Breast epithelium (tissue), 3 donors: ENCODE results near the gene LRCOL1.

Experiments
- POLR2AphosphoS5 ChIP-seq, 3 donors: sonication (generic); formaldehyde crosslinking; IDR thresholded peaks; one replicate each; pipeline ENCODE4 v1.6.1; 2017; ENCODE audit warnings: antibody characterized with exemption in 3 of 3
- TF ChIP-seq, protein P1 (sequence below), 3 donors: fragments of 450-650 bp; IDR thresholded peaks; one replicate each; pipeline ENCODE4 v1.5.1; 2016 to 2017; ENCODE audit warnings: antibody characterized with exemption in 3 of 3, mild to moderate bottlenecking in 3 of 3, moderate library complexity in 3 of 3

DNA sequence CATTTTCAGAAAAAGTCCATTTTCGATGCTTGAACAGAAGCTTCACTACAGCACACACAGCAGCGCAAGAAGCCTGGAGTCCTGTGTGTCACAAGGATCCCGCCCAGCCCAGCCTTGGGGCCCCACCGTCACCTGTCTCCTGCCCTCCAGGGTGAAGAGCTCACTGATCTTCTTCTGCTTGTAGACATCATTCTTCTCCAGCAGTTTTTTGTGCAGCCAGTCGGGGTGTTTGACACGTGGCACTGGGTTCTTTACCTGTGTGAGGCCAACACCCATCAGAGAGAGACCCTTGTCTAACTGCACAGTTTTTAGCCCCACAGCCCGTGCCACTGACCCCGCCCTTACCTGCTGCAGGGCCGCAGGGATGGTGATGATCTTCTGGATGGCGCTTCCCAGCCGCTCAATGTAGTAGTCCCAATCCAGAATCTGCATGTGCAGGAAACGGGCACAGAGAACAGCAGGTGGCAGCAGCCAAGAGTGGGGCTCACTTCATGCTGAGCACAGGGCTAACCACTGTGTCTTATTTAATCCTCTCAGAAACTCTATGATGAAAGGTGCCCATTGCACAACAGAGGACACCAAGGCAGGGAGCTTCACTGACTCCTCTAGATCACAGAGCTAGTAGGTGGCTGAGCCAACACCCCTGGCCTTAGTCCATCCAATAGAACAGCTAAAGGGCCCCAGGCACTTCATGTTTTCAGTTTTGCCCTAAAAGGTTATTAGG is 46.8 kb upstream of the LRCOL1 start:
- TF ChIP-seq, protein P1, sequence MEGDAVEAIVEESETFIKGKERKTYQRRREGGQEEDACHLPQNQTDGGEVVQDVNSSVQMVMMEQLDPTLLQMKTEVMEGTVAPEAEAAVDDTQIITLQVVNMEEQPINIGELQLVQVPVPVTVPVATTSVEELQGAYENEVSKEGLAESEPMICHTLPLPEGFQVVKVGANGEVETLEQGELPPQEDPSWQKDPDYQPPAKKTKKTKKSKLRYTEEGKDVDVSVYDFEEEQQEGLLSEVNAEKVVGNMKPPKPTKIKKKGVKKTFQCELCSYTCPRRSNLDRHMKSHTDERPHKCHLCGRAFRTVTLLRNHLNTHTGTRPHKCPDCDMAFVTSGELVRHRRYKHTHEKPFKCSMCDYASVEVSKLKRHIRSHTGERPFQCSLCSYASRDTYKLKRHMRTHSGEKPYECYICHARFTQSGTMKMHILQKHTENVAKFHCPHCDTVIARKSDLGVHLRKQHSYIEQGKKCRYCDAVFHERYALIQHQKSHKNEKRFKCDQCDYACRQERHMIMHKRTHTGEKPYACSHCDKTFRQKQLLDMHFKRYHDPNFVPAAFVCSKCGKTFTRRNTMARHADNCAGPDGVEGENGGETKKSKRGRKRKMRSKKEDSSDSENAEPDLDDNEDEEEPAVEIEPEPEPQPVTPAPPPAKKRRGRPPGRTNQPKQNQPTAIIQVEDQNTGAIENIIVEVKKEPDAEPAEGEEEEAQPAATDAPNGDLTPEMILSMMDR (IDR thresholded peaks at IDR 0.05): no peak
- no peak for TF ChIP-seq POLR2AphosphoS5 (IDR thresholded peaks at IDR 0.05)
